ENCODE data around the gene ZNRF1.

The ZNRF1 gene

GRCh38 chr16:75028544-75029135 is 29.8 kb downstream of the ZNRF1 start:
- DNase-seq: no peak

GRCh38 chr16:75029854-75030253 is 31.0 kb downstream of the ZNRF1 start:
- no peak for DNase-seq

- no peak for DNase-seq
These were observed 33.8 kb downstream of the ZNRF1 start for GRCh38 chr16:75032655-75033054.

GRCh38 chr16:75035410-75035968 is 36.7 kb downstream of the ZNRF1 start:
- no peak for DNase-seq

GRCh38 chr16:75038036-75038858 is 39.4 kb downstream of the ZNRF1 start:
- no peak for DNase-seq

GRCh38 chr16:75039941-75040340 is 41.1 kb downstream of the ZNRF1 start:
- DNase-seq: no peak

GRCh38 chr16:75042426-75043174 is 43.8 kb downstream of the ZNRF1 start:
- DNase-seq: no peak

GRCh38 chr16:75043175-75043895 is 44.5 kb downstream of the ZNRF1 start:
- peak; percentile 13 for DNase-seq

- DNase-seq: peak; percentile 30
These were observed 46.1 kb downstream of the ZNRF1 start for GRCh38 chr16:75044800-75045361.

GRCh38 chr16:75045424-75045823 is 46.6 kb downstream of the ZNRF1 start:
- DNase-seq: no peak

GRCh38 chr16:75048054-75048453 is 49.2 kb downstream of the ZNRF1 start:
- no peak for DNase-seq

GRCh38 chr16:75048530-75048929 is 49.7 kb downstream of the ZNRF1 start:
- no peak for DNase-seq

- DNase-seq: no peak
These were observed 53.8 kb downstream of the ZNRF1 start for GRCh38 chr16:75052481-75053202.

GRCh38 chr16:75053791-75054555 is 55.1 kb downstream of the ZNRF1 start:
- DNase-seq: peak; percentile 41

GRCh38 chr16:75054556-75054947 is 55.7 kb downstream of the ZNRF1 start:
- DNase-seq: no peak

GRCh38 chr16:75058806-75059205 is 60.0 kb downstream of the ZNRF1 start:
- DNase-seq: no peak

- DNase-seq: no peak
These were observed 60.6 kb downstream of the ZNRF1 start for GRCh38 chr16:75059411-75059810.

GRCh38 chr16:75060723-75061122 is 61.9 kb downstream of the ZNRF1 start:
- DNase-seq: no peak

- DNase-seq: no peak
These were observed 62.8 kb downstream of the ZNRF1 start for GRCh38 chr16:75061669-75062068.

- peak; percentile 32 for DNase-seq
These were observed 63.5 kb downstream of the ZNRF1 start for GRCh38 chr16:75062135-75062975.
